ENCODE results near the gene XXYLT1.

The XXYLT1 gene

DNA sequence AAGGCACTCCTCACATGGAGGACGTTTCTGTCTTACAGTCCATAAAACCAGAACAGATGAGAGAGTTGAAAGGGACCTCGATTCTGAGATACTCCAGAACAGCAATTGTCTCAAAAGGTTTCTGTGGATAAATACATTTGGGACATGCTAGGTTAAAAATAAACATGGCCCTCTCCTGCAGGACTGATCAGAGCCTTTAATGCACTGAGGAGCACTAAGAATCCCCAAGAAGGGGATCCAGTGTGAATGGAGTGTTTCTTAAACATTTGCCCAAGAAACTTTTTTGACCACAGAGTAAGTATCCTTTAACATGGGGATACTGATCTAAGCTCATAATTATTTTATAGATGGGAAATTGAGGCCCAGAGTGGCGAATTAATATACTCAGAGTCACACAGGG lies 223.4 kb downstream of the XXYLT1 start:
- TF ChIP-seq ZNF274 (IDR thresholded peaks at IDR 0.05; ENCODE audit: low read depth, low read length) (no peak), SUZ12 (IDR thresholded peaks at IDR 0.05; ENCODE audit: extremely low read depth, insufficient read depth, insufficient read length) (no peak), YY1 (IDR thresholded peaks at IDR 0.05; ENCODE audit: insufficient read depth, insufficient read length) (no peak)
- H3K27me3 ChIP-seq (ENCODE audit: insufficient read depth, insufficient read length): no peaks in the 10 kb centered on the region

DNA sequence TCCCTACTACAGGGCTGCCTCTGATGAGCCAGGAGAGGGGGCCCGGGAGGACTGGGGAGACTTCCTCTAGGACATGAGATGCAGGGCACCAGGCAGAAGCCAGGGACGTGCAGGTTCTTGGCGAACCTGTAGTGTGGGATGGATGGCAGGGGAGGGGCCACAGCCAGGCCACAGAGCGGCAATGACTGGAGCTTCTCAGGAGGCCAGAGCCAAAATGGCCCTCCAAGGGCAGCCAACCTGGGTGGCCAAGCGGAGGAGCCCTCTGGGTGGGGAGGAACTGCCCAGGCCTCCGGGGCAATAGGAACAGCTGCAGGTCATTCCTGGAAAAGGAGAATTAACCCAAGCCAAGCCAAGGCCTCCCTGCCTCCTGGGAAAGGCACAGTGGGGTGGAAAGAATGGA lies 224.5 kb downstream of the XXYLT1 start:
- no peak for DNase-seq (ENCODE audit: low read depth, low spot score)
- Histone ChIP-seq H3K27me3 (ENCODE audit: insufficient read depth, insufficient read length) (no peaks in the 10 kb centered on the region), H3K4me1 (ENCODE audit: insufficient read depth, insufficient read length) (peaks cover 17% of the 10 kb centered on the region), H3K36me3 (ENCODE audit: insufficient read depth, insufficient read length, low read length) (no peaks in the 10 kb centered on the region), H3K4me3 (ENCODE audit: insufficient read length, low read depth) (no peak overlapping the region), H3K9ac (ENCODE audit: insufficient read length, low read depth) (no peak overlapping the region), H3K9me3 (ENCODE audit: insufficient read depth, low read length) (no peaks in the 10 kb centered on the region)
- TF ChIP-seq YY1 (IDR thresholded peaks at IDR 0.05; ENCODE audit: insufficient read depth, insufficient read length) (no peak), SUZ12 (IDR thresholded peaks at IDR 0.05; ENCODE audit: extremely low read depth, insufficient read depth, insufficient read length) (no peak)

More for the DNA sequence above, 223.4 kb downstream of the XXYLT1 start:
- Histone ChIP-seq H3K9me3 (ENCODE audit: insufficient read depth, low read length) (no peaks in the 10 kb centered on the region), H3K9ac (ENCODE audit: insufficient read length, low read depth) (no peak overlapping the region), H3K36me3 (ENCODE audit: insufficient read depth, insufficient read length, low read length) (no peaks in the 10 kb centered on the region), H3K4me3 (ENCODE audit: insufficient read length, low read depth) (no peak overlapping the region), H3K4me1 (ENCODE audit: insufficient read depth, insufficient read length) (peaks cover 17% of the 10 kb centered on the region)
- DNase-seq (ENCODE audit: low read depth, low spot score): no peak

DNA sequence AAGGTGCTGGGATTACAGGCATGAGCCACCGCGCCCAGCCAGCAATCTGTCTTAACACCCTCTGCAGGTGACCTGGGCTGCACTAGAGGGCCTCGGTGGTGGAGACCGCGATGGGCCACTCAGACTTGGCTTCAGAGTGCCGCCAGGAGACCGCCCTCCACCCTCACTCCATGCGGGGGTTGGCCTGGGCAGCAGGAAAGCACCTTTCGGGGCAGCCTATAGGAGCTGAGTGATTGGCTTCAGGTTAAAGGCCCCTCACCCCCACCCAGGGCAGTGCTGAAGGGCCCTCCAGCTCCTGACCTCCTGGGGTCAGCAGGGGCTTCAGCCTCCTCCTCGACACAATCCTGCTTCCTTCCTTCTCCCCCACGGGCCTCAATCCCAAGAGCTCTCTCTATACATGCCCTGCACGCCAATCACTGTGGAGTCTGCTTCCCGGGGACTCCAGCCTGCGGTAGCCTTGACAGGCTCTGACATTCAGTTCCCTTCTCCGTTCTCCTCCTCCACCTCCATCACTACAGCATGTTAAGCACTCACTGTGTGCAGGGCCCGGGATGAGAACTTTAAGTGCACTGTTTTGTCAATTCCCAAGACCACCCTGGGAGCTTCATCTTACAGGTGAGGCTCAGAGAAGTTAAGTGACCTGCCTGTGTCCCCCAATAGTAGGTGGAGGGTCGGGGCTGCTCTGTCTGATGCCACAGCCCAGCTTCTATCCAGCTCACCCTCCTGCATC lies 225.3 kb downstream of the XXYLT1 start:
- Histone ChIP-seq H3K9me3 (ENCODE audit: insufficient read depth, low read length) (no peaks in the 10 kb centered on the region), H3K4me1 (ENCODE audit: insufficient read depth, insufficient read length) (peaks cover 23% of the 10 kb centered on the region), H3K4me3 (ENCODE audit: insufficient read length, low read depth) (no peak overlapping the region), H3K9ac (ENCODE audit: insufficient read length, low read depth) (no peak overlapping the region), H3K36me3 (ENCODE audit: insufficient read depth, insufficient read length, low read length) (no peaks in the 10 kb centered on the region), H3K27me3 (ENCODE audit: insufficient read depth, insufficient read length) (no peaks in the 10 kb centered on the region)
- no peak for DNase-seq (ENCODE audit: low read depth, low spot score)
- TF ChIP-seq ZNF274 (IDR thresholded peaks at IDR 0.05; ENCODE audit: low read depth, low read length) (no peak), SUZ12 (IDR thresholded peaks at IDR 0.05; ENCODE audit: extremely low read depth, insufficient read depth, insufficient read length) (no peak), YY1 (IDR thresholded peaks at IDR 0.05; ENCODE audit: insufficient read depth, insufficient read length) (no peak)

DNA sequence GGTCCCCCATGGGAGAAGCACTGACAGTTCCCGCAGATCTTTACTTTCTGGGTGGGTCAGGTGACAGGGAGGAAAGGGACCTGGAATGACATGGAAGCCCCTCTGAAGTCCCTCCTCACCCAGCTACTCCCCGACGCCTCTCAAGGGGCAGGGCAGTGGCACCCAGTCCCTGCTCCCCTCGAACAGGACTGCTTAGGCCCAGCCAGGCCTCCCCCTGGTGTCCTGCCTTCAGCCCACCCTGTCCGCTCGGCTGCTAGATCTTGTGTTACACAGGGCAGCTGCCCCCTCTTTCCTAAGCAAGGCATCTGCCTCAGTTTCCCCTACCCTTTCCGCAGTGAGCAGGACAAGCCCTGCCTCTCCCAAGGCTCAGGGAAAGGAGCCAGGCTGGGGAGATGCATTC lies 226.5 kb downstream of the XXYLT1 start:
- H3K4me1 ChIP-seq (ENCODE audit: insufficient read depth, insufficient read length): peaks cover 23% of the 10 kb centered on the region
- no peak for DNase-seq (ENCODE audit: low read depth, low spot score)
- H3K4me3 ChIP-seq (ENCODE audit: insufficient read length, low read depth): no peak overlapping the region
- H3K9me3 ChIP-seq (ENCODE audit: insufficient read depth, low read length): no peaks in the 10 kb centered on the region
- no peaks in the 10 kb centered on the region for H3K27me3 ChIP-seq (ENCODE audit: insufficient read depth, insufficient read length)
- TF ChIP-seq ZNF274 (IDR thresholded peaks at IDR 0.05; ENCODE audit: low read depth, low read length) (no peak), YY1 (IDR thresholded peaks at IDR 0.05; ENCODE audit: insufficient read depth, insufficient read length) (no peak), SUZ12 (IDR thresholded peaks at IDR 0.05; ENCODE audit: extremely low read depth, insufficient read depth, insufficient read length) (no peak)
- H3K9ac ChIP-seq (ENCODE audit: insufficient read length, low read depth): no peak overlapping the region
- no peaks in the 10 kb centered on the region for H3K36me3 ChIP-seq (ENCODE audit: insufficient read depth, insufficient read length, low read length)

DNA sequence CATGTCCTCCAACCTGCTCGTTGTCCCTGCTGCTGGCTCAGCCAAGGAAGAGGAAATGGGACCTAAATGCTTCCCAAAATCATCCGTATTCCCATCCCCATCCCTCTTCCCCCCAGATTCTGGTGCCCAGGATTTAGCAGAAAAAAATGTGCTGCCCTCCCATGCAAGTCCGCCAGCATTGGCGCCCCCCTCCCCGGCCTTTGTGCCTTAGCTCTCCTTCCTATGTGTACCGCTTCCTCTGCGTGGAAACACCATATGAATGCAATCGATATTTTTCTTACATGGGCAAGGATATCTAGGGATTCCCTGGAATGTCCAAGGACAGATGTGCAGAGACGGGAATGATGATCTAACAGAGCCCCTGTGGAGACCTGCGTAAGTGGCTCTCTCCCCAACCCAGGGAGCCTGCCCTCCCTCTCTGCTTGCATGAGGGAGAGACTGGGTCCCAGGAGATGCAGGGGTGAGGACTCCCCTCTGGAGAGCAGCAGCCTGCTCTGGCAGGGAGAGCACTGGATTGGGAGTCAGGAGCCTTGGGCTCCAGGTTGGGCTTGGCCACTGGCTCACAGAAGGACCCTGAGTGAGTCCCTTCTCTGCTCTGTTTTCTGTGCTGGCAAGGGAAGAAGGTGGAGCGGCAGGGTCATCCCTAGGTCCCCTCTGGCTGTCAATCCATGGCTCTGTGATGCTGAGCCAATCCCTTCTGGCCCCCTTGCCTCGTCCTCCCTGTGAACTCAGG lies 227.2 kb downstream of the XXYLT1 start:
- Histone ChIP-seq H3K9ac (ENCODE audit: insufficient read length, low read depth) (no peak overlapping the region), H3K36me3 (ENCODE audit: insufficient read depth, insufficient read length, low read length) (no peaks in the 10 kb centered on the region), H3K27me3 (ENCODE audit: insufficient read depth, insufficient read length) (no peaks in the 10 kb centered on the region), H3K4me1 (ENCODE audit: insufficient read depth, insufficient read length) (peaks cover 23% of the 10 kb centered on the region), H3K4me3 (ENCODE audit: insufficient read length, low read depth) (no peak overlapping the region), H3K9me3 (ENCODE audit: insufficient read depth, low read length) (no peaks in the 10 kb centered on the region)
- TF ChIP-seq SUZ12 (IDR thresholded peaks at IDR 0.05; ENCODE audit: extremely low read depth, insufficient read depth, insufficient read length) (no peak), ZNF274 (IDR thresholded peaks at IDR 0.05; ENCODE audit: low read depth, low read length) (no peak), YY1 (IDR thresholded peaks at IDR 0.05; ENCODE audit: insufficient read depth, insufficient read length) (no peak)
- DNase-seq (ENCODE audit: low read depth, low spot score): no peak

DNA sequence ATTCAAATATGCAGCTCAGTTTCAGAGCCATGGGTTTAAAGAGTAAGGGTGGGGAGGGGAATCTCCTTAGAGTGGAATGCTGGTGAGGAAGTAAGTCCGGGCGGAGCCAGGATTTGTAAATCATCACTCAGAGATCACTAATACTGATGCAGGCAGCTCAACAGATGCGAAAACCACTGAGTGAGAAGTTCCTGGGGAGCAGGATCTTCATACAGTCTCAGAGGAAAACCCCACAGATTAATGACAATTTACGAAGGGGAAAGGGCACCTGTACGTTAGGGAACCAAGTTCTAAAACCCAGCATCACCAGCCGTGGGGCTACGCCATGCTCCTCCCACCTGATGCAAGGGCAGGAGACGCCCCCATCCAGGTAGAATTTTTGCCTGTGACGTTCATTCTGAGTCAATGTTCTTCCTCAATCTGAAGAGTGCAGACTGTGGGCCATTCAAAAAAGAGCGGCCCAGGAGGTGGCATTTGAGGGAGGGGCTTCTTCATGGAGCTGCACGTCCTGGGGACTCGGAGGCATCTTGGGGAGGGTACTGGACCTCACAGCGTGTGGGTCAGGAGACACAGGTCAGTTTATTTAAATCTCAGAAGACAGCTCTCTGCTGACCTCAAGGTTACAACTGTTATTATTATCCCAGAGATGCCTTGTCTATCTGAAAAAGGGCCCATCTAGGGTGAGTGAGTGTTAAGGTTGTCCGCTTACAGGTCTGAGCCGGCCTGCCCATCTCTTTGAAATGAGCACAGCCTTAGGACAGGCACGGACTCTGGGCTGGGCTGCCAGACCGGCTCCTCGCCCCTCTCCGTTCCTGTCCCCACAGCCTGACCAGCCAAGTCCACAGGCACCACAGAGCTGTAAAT lies 228.0 kb downstream of the XXYLT1 start:
- no peak for DNase-seq (ENCODE audit: low read depth, low spot score)
- Histone ChIP-seq H3K4me1 (ENCODE audit: insufficient read depth, insufficient read length) (peaks cover 23% of the 10 kb centered on the region), H3K27me3 (ENCODE audit: insufficient read depth, insufficient read length) (no peaks in the 10 kb centered on the region), H3K9ac (ENCODE audit: insufficient read length, low read depth) (no peak overlapping the region), H3K4me3 (ENCODE audit: insufficient read length, low read depth) (no peak overlapping the region), H3K9me3 (ENCODE audit: insufficient read depth, low read length) (no peaks in the 10 kb centered on the region), H3K36me3 (ENCODE audit: insufficient read depth, insufficient read length, low read length) (no peaks in the 10 kb centered on the region)
- TF ChIP-seq SUZ12 (IDR thresholded peaks at IDR 0.05; ENCODE audit: extremely low read depth, insufficient read depth, insufficient read length): no peak
- no peak for TF ChIP-seq ZNF274 (IDR thresholded peaks at IDR 0.05; ENCODE audit: low read depth, low read length)
- TF ChIP-seq YY1 (IDR thresholded peaks at IDR 0.05; ENCODE audit: insufficient read depth, insufficient read length): no peak
